ENCODE data around the gene ZNF268.

Gene ZNF268

DNA sequence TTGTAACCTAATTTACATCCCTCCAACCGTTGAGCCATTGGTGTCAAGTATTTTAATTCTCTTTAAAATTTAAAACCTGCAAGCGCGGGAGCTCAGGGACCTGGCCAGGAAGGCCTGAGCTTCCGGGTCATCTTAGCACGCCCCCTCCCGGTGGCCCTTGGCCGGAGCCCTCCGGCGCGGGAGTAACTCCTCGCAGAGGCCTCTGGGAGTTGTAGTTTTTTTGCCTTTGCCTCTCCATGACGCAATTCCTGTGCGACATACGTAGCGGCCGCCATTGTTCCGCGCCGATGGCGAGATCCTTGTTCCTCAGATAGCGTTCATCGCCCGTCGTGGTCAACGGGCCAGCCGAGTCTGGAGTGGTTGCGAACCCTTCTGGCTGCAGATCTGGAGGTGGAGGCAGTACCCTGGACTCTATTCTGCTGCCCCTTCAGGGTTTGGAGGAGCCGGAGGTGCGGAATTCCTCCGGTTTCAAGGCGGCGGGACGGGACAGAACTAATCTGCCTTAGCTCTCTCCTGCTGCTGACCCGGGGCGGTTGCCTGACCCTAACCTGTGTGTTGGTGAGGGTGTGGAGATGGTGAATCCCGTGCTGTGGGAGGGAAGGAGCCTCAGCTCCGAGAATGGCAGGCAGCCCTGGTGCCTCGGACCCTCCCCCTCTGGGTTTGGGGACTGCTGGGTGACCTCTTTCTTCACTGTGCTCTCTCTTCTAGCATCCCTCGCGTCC lies at the start of gene ZNF268:
TSS of gene ZNF268 (plus strand) at position 258 of the 722 bp plus-strand sequence. CDS start 503 bp downstream, outside the sequence.
- Mint-ChIP-seq H3K4me3 (peak within 1 kb of the TSS; percentile 94), H3K27me3 (no peaks in the 10 kb centered on the region), H3K27ac (peak within 1 kb of the TSS; percentile 94), H3K9me3 (peaks cover 53% of the 10 kb centered on the region), H3K36me3 (ENCODE audit: low read depth) (peaks cover 64% of the 10 kb centered on the region), H3K4me1 (ENCODE audit: low read depth) (peaks cover 22% of the 10 kb centered on the region)

GRCh38 chr12:133135747-133136146 lies 45.5 kb upstream of the ZNF268 start:
- H3K36me3 Mint-ChIP-seq (ENCODE audit: low read depth): peaks cover 96% of the 10 kb centered on the region
- peaks cover 10% of the 10 kb centered on the region for H3K4me1 Mint-ChIP-seq (ENCODE audit: low read depth)
- H3K9me3 Mint-ChIP-seq: peaks cover 67% of the 10 kb centered on the region
- no peak overlapping the region for H3K27ac Mint-ChIP-seq
- H3K27me3 Mint-ChIP-seq: no peaks in the 10 kb centered on the region
- no peak overlapping the region for H3K4me3 Mint-ChIP-seq

- H3K27me3 Mint-ChIP-seq: no peaks in the 10 kb centered on the region
- H3K4me3 Mint-ChIP-seq: no peak overlapping the region
- no peak overlapping the region for H3K27ac Mint-ChIP-seq
- no peaks in the 10 kb centered on the region for H3K4me1 Mint-ChIP-seq (ENCODE audit: low read depth)
- H3K9me3 Mint-ChIP-seq: peaks cover 37% of the 10 kb centered on the region
- peaks cover 92% of the 10 kb centered on the region for H3K36me3 Mint-ChIP-seq (ENCODE audit: low read depth)
These were observed 35.3 kb upstream of the ZNF268 start for GRCh38 chr12:133145981-133146380.

DNA sequence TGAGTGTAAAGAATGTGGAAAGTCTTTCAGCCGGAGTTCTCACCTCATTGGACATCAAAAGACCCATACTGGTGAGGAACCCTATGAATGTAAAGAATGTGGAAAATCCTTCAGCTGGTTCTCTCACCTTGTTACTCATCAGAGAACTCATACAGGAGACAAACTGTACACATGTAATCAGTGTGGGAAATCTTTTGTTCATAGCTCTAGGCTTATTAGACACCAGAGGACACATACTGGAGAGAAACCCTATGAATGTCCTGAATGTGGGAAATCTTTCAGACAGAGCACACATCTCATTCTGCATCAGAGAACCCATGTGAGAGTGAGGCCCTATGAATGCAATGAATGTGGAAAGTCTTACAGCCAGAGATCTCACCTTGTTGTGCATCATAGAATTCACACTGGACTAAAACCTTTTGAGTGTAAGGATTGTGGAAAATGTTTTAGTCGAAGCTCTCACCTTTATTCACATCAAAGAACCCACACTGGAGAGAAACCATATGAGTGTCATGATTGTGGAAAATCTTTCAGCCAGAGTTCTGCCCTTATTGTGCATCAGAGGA lies 25.1 kb upstream of the ZNF268 start:
- peaks cover 72% of the 10 kb centered on the region for H3K9me3 Mint-ChIP-seq
- no peak overlapping the region for H3K27ac Mint-ChIP-seq

DNA sequence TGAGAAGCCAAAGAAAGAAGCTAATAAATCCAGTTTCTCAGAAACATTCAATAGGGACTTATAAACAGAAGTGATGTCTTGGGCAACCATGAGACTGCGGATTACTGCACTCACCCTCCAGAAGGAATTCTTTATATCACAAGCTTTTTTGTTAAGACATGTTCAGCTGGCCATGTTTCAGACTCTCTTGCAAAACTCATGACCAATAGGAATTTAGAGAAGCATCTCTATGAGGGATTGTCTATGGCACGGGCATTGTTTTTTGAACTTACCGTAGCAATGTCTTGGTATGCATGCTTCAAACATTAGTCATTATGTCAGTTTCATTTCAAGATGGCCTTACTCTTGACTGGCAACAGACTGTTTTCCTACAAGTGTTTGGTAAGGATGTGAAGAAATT lies 15.5 kb upstream of the ZNF268 start:
- no peak overlapping the region for H3K4me3 Mint-ChIP-seq
- no peak overlapping the region for H3K27ac Mint-ChIP-seq
- H3K36me3 Mint-ChIP-seq (ENCODE audit: low read depth): peaks cover 17% of the 10 kb centered on the region
- H3K4me1 Mint-ChIP-seq (ENCODE audit: low read depth): no peaks in the 10 kb centered on the region
- peaks cover 46% of the 10 kb centered on the region for H3K9me3 Mint-ChIP-seq
- H3K27me3 Mint-ChIP-seq: no peaks in the 10 kb centered on the region

More for the DNA sequence above, 25.1 kb upstream of the ZNF268 start:
- no peak overlapping the region for H3K4me3 Mint-ChIP-seq
- H3K27me3 Mint-ChIP-seq: no peaks in the 10 kb centered on the region
- H3K4me1 Mint-ChIP-seq (ENCODE audit: low read depth): no peaks in the 10 kb centered on the region
- peaks cover 90% of the 10 kb centered on the region for H3K36me3 Mint-ChIP-seq (ENCODE audit: low read depth)

DNA sequence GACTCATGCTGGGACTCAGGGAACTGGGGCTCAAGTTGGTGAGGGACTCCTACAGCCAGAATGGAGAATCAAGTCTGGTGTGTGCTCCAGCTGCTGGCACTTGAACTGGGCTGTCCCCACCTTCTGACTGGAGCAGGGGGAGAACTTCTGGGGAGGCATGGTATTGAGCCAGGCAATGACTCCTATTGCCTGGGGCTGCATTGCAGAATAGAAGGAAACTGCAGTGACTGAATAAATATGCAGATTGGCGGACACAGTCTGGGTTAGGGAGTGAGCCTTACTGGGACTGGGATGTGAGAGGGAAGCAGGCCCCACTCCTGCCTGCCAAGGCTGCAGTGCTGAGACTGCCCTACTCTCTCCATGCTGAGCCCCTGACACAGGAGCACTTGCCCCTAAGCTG lies 8.8 kb upstream of the ZNF268 start:
- Mint-ChIP-seq H3K9me3 (peaks cover 52% of the 10 kb centered on the region), H3K4me3 (no peak overlapping the region), H3K36me3 (ENCODE audit: low read depth) (peaks cover 15% of the 10 kb centered on the region), H3K4me1 (ENCODE audit: low read depth) (no peaks in the 10 kb centered on the region), H3K27me3 (no peaks in the 10 kb centered on the region), H3K27ac (no peak overlapping the region)

GRCh38 chr12:133174901-133175300 lies 6.4 kb upstream of the ZNF268 start:
- Mint-ChIP-seq H3K4me3 (no peak overlapping the region), H3K36me3 (ENCODE audit: low read depth) (peaks cover 19% of the 10 kb centered on the region), H3K9me3 (peaks cover 47% of the 10 kb centered on the region), H3K27ac (no peak overlapping the region), H3K4me1 (ENCODE audit: low read depth) (no peaks in the 10 kb centered on the region), H3K27me3 (no peaks in the 10 kb centered on the region)

GRCh38 chr12:133180669-133181068 lies 626 bp upstream of the ZNF268 start:
- H3K27me3 Mint-ChIP-seq: no peaks in the 10 kb centered on the region
- peaks cover 59% of the 10 kb centered on the region for H3K9me3 Mint-ChIP-seq
- H3K27ac Mint-ChIP-seq: no peak overlapping the region
- peak overlapping the region; percentile 40 for H3K4me3 Mint-ChIP-seq
- H3K36me3 Mint-ChIP-seq (ENCODE audit: low read depth): peaks cover 57% of the 10 kb centered on the region
- peaks cover 19% of the 10 kb centered on the region for H3K4me1 Mint-ChIP-seq (ENCODE audit: low read depth)

- no peaks in the 10 kb centered on the region for H3K27me3 Mint-ChIP-seq
- no peak overlapping the region for H3K27ac Mint-ChIP-seq
- H3K4me1 Mint-ChIP-seq (ENCODE audit: low read depth): peaks cover 6% of the 10 kb centered on the region
- peaks cover 100% of the 10 kb centered on the region for H3K36me3 Mint-ChIP-seq (ENCODE audit: low read depth)
- no peak overlapping the region for H3K4me3 Mint-ChIP-seq
- peaks cover 69% of the 10 kb centered on the region for H3K9me3 Mint-ChIP-seq
These were observed 8.9 kb downstream of the ZNF268 start for GRCh38 chr12:133190176-133190575.

DNA sequence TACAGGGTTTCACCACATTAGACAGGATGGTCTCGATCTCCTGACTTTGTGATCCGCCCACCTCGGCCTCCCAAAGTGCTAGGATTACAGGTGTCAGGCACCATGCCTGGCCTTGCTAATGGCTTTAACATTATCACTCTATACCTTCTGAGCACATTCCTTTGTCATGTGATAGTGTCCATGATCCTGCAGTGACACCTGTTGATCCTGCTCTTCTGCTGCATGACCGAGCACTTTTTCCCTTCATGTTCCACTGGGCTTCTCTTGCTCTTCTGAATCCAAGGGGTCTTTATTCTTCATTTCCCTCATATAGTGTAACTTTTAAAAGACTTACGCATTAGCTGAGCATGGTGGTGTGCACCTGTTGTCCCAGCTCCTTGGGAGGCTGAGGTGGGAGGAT lies 11.6 kb downstream of the ZNF268 start:
- Mint-ChIP-seq H3K36me3 (ENCODE audit: low read depth) (peaks cover 87% of the 10 kb centered on the region), H3K27ac (no peak overlapping the region), H3K9me3 (peaks cover 60% of the 10 kb centered on the region)

DNA sequence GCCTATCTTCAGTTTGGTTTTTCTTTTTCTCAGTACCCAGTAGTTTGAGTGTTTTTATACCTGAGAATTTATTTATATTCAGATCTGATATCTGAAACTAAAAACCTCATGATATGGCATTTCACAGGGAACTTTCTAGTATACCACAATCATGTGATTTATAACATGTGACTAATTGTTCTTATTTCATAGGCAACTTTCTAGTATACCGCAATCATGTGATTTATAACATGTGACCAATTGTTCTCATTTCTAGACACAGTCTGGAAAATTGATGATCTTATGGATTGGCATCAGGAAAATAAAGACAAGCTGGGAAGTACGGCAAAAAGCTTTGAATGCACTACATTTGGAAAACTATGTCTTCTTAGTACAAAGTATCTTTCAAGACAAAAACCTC lies 20.6 kb downstream of the ZNF268 start:
- Mint-ChIP-seq H3K27me3 (no peaks in the 10 kb centered on the region), H3K4me1 (ENCODE audit: low read depth) (no peaks in the 10 kb centered on the region), H3K9me3 (peaks cover 54% of the 10 kb centered on the region), H3K4me3 (no peak overlapping the region), H3K27ac (no peak overlapping the region), H3K36me3 (ENCODE audit: low read depth) (peaks cover 67% of the 10 kb centered on the region)

More for the DNA sequence above, 11.6 kb downstream of the ZNF268 start:
- Mint-ChIP-seq H3K4me3 (no peak overlapping the region), H3K4me1 (ENCODE audit: low read depth) (no peaks in the 10 kb centered on the region), H3K27me3 (no peaks in the 10 kb centered on the region)

DNA sequence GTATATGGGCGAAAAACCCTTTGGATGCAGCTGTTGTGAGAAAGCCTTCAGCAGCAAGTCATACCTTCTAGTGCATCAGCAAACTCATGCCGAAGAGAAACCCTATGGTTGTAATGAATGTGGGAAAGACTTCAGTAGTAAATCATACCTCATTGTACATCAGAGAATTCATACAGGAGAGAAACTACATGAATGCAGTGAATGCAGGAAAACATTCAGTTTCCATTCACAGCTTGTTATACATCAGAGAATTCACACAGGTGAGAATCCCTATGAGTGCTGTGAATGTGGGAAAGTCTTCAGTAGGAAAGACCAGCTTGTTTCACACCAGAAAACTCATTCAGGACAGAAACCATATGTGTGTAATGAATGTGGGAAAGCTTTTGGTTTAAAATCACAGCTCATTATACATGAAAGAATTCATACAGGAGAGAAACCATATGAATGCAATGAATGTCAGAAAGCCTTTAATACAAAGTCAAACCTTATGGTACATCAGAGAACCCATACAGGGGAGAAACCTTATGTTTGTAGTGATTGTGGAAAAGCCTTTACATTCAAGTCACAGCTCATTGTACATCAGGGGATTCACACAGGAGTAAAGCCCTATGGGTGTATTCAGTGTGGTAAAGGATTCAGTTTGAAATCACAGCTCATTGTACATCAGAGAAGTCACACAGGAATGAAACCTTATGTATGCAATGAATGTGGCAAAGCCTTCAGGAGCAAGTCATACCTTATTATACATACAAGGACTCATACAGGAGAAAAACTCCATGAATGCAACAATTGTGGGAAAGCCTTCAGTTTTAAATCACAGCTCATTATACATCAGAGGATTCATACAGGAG lies 21.4 kb downstream of the ZNF268 start:
- Mint-ChIP-seq H3K4me3 (no peak overlapping the region), H3K27me3 (no peaks in the 10 kb centered on the region), H3K9me3 (peaks cover 54% of the 10 kb centered on the region), H3K27ac (no peak overlapping the region), H3K4me1 (ENCODE audit: low read depth) (no peaks in the 10 kb centered on the region), H3K36me3 (ENCODE audit: low read depth) (peaks cover 67% of the 10 kb centered on the region)

DNA sequence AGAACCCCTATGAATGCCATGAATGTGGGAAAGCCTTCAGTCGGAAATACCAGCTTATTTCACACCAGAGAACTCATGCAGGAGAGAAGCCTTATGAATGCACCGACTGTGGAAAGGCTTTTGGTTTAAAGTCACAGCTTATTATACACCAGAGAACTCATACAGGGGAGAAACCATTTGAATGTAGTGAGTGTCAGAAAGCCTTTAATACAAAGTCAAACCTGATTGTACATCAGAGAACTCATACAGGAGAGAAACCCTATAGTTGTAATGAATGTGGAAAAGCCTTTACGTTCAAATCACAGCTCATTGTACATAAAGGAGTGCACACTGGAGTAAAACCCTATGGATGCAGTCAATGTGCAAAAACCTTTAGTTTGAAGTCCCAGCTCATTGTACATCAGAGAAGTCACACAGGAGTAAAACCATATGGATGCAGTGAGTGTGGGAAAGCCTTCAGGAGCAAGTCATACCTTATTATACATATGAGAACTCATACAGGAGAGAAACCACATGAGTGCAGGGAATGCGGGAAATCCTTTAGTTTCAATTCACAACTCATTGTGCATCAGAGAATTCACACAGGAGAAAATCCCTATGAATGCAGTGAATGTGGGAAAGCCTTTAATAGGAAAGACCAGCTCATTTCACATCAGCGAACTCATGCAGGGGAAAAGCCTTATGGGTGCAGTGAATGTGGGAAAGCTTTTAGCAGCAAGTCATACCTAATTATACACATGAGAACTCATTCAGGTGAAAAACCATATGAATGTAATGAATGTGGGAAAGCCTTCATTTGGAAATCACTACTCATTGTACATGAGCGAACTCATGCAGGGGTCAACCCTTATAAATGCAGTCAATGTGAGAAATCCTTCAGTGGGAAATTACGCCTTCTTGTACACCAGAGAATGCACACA lies 22.3 kb downstream of the ZNF268 start:
- Mint-ChIP-seq H3K27ac (no peak overlapping the region), H3K36me3 (ENCODE audit: low read depth) (peaks cover 70% of the 10 kb centered on the region), H3K9me3 (peaks cover 57% of the 10 kb centered on the region), H3K4me3 (no peak overlapping the region), H3K27me3 (no peaks in the 10 kb centered on the region), H3K4me1 (ENCODE audit: low read depth) (no peaks in the 10 kb centered on the region)

- H3K27me3 Mint-ChIP-seq: no peaks in the 10 kb centered on the region
- H3K4me3 Mint-ChIP-seq: no peak overlapping the region
- peaks cover 58% of the 10 kb centered on the region for H3K9me3 Mint-ChIP-seq
- H3K27ac Mint-ChIP-seq: no peak overlapping the region
- H3K4me1 Mint-ChIP-seq (ENCODE audit: low read depth): no peaks in the 10 kb centered on the region
- H3K36me3 Mint-ChIP-seq (ENCODE audit: low read depth): peaks cover 72% of the 10 kb centered on the region
These were observed 22.9 kb downstream of the ZNF268 start for GRCh38 chr12:133204264-133204603.

Data from stimulated activated naive CD8-positive, alpha-beta T cell treated with anti-CD3 and anti-CD28 coated beads, Interleukin-15, Interleukin-2, amounts not matched to agents 100 ng/mL and 50 ng/mL, for 24 hours (primary cell).